CD4-positive, alpha-beta T cell treated with Interleukin-6 for 4 hours (primary cell): ENCODE data around the gene DOK5.

Experiments used
- DNase-seq: peaks from one replicate; pipeline ENCODE4 v3.0.0-alpha.2; 2020; ENCODE audit warnings: mixed read lengths

The DOK5 gene

DNA sequence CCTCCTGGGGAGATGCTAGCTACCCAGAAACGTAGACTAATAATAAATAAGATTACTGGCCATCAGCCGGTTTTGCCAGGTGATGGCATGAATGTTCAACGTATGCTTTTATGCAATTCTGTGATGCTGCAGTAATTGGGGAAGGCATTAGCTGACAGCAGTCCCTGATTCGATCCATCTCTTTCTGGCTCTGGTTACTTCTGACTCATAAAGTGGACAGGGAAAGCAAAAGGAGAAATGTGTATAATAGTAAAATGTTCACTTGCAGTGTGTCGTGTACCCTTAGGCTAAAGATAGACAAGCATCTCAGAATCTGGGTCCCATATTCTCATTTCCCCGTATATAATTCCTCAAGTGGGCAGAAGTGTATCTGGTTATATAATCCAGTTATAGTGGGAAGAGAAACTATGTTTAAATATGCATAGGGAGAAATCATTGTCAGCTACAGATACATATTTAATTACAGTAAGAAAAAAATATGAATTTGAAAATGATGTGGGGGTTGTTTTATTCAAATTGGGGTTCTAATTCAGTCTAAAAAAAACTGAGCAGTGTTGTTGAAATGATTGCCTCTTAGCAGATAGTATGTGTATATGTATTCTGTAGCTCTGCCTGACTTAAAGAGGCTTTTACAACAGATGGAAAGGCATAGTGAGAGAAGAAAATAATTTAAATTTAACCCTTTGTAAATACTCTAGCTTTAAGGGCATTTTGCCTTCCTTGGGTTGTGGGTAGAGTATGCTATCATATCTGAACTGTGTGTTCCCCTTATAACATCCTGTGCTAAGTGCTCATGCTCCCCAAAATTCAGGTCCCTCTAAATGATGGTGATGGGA lies 40.6 kb downstream of the DOK5 start:
- no peak for DNase-seq

DNA sequence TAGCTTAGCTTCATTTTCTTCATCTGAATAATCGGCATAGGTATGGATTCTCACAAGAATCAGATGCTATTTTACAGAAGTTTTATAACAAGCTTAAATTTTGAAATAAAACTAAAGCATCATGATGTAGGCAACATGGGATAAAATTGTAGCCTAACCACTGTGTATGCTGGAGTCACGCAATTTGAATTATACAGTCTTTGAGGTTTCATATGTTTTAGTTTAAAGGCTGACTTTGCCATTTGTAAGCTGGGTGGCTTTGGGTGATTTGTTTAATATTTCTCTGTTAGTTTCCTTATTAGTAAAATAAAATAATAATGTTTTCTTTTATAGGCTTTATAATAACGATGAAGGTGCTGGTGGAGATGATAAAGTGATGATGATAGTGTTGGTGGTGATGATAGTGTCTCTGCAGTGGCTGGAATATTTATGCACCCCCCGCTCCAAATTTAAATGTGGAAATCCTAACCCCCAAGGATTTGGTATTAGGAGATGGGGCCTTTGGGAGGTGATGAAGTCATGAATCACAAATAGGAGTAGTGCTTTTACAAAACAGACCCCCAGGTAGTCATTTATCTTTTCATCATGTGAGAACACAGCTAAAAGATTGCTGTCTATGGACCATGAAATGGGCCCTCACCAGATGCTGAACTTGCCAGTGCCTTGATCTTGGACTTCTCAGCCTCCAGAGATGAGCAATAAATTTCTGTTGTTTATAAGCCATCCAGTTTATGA lies 42.0 kb downstream of the DOK5 start:
- no peak for DNase-seq

DNA sequence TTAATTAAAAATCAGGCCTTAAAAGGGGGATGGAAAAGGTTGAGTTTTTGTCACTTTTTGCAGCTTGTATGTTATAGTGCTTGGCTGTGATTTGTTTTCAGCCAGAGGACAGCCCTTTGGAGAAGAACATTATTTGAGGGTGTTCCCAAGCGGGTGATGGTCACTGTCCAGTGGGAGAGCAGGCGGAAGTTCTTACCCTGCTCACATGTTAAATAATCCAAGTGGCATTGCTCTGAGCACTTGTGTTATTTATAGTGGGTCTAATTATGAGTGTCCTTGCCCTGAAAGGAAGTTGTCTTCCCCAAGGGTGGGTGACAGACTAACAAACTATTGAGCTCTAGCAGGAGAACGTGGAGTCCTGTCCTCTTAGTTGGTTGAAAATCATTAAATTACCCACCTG lies 49.5 kb downstream of the DOK5 start:
- no peak for DNase-seq

DNA sequence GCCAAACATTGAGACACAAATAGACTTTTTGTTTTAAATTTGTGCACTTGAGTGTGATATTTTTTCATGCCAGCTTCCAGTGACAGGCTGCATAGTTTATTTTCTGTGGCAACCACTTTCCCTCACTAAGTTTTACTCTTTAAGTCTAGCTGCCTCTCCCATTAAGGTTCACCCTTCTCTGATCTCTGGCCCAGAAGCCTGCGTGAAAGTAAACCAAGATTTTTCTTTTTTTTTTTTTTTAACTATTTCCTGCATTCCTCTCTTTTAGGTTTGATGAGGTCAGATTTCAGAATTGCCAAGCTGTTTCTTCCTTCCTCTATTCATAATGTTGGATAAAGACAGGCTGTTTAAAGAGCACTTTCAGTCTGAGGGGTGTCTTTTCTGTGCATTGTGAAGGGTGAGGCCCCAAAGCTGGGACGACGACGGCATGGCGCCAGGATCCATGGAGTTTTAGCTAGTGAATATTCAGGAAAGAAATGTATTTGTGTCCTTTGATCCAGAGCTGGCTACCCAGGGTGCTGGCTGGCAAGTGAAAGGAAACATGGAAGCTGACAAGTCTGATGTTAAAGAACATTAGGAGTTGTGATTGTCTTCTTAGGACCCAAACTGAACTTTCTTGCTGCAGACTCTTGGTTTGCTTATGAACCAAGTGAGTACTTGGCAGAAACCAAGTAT lies 50.7 kb downstream of the DOK5 start:
- DNase-seq: no peak

DNA sequence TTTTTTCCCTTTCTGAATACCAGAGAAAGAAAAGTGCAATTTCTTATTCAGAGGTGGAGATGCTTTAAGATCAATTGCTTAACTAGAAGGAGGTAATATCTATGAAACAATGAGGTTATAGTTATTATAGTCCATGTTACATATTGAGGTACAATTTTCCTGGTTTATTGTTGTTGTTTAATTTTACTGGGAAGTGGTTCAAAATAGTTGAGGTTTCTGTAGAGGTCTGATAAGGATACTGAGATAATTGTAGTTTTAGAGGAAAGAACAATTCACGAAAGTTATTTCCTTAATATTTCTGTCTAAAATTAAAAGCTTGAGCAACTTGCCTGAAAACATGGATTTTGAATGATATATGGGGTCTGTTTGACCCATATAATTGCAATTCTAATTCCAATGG lies 51.4 kb downstream of the DOK5 start:
- no peak for DNase-seq

DNA sequence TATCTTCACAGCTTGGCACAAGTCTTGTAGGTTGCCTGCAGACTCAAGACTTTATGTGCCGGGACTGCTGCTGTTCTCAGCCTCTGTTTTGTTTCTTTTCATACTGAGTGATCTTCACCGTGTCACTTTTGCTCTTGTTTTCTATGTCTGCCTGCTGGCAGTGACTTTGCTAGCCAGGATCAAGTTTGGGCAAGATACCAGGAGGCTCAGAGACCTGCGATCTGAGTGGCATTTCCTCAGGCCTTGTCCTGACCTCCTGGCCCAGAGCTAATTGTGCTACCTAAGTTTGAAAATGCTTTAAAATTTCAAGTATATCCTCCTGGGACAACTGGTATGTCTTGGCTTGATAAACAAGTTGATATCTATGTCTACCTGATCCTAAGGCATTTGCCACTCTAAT lies 57.2 kb downstream of the DOK5 start:
- no peak for DNase-seq

DNA sequence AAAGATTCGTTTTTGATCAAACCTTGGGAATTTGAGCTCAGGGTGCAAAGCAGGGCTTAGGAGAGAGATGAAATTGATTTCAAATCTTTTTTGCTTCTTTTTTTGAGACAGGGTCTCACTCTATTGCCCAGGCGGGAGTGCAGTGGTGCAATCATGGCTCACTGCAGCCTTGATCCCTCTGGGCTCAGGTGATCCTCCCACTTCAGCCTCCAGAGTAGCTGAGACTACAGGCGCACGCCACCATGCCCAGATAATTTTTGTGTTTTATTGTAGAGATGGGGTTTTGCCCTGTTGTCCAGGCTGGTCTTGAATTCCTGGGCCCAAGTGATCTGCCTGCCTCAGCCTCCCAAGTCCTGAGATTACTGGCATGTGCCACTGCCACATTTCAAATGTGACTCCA lies 58.7 kb downstream of the DOK5 start:
- no peak for DNase-seq

DNA sequence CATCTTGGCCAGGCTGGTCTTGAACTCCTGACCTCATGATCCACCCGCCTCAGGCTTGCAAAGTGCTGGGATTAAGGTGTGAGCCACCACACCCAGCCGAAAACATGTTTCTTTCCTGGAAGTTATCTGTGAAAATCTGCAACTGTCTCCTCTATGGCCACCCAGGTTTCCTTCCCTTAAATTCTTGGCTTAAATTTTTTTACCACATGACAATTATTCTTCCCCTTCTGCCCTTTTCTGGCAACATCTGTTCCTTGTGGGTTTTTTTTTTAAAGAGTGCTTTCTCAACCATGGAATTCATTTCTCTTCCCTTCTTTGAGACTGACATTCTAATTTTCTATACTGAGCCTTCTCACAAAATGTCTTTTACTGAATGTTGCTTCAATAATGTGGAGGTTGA lies 59.6 kb downstream of the DOK5 start:
- no peak for DNase-seq

DNA sequence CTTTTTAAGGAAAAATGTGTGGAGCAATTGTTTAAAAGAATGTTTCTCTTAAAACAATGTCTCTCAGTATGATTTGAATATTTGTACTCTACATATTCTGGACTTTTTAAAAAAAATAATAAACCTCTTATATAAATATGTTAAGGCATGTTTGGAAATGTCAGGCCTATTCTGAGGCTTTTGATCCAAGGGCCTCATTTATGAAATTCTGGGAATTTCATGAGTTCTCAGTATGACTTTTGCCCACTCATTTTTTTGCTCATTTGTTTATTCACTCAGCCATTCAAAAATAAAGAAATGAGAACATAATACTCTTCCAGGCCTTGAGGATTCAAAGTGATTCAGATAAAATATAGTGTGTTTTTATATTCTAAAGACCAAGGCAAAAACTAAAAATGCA lies 60.4 kb downstream of the DOK5 start:
- no peak for DNase-seq

DNA sequence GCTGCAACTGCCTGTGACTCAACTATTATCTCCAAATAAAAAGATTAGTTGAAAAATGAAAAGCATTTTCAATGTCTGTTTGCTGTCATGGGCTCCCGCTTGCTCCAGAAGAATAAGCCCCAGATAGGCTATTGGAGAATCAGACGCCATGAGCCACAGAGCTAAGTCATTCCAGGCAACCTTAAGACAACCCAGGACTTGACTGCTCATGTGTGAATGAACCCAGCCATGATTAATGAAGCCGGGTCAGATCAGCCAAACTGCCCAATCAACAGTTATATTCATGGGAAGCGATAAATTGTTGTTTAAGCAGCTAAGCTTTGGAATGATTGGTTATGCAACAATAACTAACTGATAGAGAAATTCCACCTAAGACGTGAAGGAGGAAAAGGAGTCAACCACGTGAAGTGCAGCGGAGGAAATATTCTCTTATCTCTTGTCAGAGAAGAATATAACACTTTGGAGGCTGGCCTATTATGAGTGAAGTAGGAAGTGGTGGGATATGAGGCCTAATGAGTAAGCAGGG lies 64.2 kb downstream of the DOK5 start:
- no peak for DNase-seq

DNA sequence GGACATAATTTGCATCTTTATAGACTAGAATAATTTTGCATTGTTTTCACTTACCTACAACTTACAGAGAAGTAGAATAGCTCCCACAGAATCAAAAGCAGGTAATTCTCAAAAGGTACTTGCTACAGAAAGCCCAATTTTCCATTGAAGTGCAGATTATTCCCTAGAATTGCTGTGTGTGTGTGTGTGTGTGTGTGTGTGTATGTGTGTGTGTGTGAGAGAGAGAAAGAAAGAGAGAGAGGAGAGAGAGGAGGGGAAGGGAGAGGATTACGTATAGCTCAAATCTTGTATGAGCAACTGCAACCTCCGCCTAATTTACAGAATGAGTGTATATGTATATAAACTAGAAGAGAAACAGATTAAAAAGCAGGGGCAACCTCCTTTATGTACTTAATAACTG lies 68.0 kb downstream of the DOK5 start:
- no peak for DNase-seq

DNA sequence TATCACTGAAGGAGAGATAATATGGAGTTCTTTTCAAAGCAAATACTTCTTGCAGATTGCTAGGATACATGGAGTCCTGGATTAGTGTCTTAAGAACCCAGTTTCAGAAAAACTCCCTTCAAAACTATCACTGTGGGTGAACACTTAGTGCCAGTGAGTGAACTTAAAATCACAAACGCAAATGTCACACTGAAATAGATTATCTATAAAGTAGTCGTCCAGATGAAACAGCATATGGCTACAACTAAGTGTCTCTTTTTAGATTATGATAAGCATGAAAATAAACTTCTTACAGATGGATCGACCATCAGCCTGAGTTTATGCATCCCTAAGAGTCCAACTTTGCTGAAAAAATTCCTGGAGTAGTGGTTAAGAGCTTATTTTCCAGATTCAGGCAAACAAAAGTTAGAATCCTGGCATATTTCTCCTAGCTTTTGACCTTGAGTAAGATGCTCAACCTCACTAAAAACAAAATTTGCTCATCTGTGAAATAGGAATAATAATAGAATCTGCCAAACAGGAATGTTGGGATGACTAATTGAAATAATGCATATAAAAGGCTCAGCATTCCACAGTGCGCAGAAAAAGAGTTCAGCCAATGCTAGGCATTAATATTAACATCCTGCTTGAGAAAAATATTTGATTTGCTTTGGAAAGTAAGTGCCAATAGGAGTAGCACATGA lies 70.4 kb downstream of the DOK5 start:
- no peak for DNase-seq

DNA sequence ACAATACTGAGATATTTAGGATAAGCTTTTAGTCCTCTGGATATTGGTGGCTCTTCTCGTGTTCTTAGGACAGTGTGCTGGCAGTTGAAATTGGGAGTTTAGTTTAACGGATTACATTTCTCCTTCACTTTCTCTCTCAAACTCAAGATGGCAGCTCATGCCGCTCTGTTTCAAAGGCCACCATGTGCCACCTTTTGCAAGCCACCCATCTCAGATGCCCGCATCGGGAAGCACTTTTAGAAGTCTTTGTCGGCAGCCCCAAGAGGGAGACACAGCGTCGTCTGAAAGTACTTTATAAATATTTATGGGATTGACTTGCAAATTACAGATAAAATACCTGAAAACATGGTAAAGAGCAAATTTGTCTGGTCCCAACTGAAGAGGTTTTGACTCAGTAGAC lies 73.5 kb downstream of the DOK5 start:
- DNase-seq: no peak

DNA sequence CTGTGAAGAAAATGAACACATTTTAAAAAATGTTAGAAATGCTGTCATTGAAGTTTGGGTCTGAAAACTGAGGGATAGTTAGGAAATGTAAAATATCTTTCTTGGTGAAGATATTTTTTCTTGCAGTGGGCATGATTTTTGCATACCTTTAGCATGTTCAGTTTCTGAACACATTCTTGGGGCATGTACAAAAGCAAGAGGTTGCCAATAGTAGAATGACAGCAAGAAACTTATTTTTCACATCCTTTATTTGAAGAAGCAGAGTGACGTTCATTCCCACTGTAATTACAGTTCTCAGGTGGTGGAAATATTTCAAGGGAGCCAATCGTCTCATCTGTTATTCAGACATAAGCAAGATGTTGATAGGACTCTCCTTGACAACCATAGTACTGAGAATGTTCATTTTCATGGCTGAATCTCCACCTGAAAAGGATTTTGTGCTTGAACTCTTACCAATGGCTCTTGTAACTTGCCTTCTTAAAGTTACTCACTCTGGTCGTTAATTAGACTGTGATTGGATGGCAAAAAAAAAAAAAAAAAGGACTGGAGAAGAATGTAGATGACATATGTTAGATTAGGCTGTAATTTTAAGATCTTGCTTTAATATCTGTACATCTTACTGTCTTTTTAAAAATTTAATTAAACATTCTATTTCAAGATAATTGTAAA lies 74.4 kb downstream of the DOK5 start:
- no peak for DNase-seq

DNA sequence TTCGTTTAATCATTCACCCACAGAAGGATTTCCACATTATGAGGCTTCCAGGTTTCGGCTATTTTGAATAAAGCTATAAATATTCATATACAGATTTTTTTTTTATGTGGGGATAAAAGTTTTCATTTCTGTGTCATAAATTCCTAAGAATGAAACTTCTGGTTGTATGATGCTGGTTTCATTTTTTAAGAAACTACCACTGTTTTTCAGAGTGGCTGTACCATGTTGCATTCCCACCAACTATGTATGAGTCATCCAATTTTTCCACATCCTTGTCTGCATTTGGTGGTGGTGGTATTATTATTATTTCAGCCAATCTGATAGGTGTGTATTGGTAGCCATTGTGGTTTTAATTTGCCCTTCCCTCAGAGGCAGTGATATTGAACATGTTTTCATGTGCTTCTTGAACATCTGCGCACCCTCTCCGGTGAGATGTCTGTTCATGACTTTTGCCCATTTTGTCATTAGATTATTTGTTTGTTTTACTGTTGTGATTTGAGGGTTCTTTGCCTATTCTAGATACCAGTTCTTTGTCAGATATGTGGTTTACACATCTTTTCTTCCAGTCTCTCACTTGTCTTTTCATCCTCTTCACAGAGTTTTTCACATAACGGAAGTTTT lies 75.5 kb downstream of the DOK5 start:
- no peak for DNase-seq

DNA sequence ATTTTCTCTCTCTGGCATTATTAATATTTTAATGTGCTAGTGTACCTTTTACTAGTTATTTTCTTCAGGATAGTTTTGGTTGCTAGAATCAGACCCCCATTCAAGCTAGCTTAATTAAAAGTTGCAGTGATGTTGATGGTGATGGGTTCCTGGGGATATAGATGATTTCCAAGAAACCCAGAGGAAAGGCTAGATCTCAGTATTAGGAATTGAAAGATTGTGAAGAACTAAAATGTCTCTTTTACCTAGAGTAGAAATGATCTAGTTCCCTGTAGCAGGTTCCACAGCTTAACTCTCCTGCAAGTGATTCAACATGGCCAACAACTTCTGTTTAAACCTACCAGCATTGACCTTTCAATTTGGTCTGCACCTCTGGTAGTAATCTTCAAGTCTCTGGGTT lies 78.6 kb downstream of the DOK5 start:
- DNase-seq: no peak

DNA sequence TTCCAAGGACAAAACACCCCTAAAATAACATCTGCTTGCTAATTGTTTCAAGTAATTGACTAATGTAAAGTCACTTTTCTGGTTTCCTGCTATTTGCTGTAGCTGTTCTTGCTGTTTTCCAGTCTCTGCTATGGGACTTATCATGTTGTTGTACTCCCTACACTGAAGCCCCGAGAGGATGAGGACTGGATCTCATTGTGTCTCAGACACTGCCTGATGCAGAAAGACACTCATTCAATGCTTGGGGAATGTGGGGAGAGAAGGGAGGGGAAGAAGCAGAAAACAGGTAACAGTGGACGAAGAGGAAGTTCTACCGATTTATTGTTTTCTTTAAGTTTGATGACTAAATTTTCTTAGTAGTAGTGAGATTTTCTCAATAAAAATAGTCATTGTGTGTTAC lies 79.8 kb downstream of the DOK5 start:
- DNase-seq: no peak

DNA sequence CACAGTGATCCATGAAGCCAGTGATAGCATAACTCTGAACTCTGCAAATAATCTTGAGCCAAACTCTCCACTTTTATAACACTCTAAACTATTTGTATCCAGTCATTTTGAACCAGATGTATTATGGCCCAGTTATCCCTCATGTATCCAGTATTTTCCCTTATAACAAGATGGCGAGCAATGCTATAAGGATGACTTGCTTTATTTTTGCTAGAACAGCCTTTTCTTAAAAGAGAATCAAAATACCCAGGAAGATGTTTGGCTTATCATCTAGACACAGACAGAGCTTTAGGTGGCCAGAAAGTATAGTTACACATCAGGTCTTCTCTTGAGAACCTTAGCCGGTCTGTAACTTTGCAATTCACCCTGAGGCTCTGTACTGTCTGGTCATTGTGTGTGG lies 81.0 kb downstream of the DOK5 start:
- no peak for DNase-seq

DNA sequence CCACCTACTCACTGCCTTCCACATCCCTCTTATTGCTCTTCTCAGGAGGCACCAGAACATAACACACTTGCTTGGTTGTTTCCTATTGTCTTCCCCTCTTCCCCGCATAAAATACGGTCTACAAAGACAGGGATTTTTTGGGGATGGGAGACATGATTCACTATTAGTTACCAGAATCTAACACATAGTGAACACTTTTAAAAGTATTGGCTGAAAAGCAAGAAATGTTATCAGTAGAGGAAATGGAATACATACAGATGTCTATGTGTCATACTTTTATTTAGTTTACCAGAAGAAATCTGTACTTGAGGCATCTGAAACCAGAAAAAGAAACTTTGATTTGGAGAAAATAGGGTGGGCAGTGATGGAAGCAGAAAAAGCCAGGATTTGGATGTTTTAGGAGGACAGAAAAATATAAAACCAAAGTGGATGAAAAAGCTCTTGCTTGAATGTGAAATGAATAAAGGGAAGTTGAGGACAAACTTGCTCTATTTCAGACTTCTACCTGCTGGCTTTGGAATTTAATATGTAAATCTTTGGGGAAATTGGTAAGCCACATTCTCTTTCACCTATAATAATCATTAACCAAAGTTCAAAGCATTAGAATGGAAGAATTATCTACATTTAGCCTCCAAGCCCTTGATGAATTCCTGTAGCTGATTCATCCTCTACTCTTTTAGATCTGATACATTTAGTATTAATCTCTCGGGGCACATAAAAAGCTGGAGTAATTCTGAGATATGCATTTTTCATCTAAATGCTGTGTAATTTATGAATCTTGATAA lies 82.6 kb downstream of the DOK5 start:
- no peak for DNase-seq

DNA sequence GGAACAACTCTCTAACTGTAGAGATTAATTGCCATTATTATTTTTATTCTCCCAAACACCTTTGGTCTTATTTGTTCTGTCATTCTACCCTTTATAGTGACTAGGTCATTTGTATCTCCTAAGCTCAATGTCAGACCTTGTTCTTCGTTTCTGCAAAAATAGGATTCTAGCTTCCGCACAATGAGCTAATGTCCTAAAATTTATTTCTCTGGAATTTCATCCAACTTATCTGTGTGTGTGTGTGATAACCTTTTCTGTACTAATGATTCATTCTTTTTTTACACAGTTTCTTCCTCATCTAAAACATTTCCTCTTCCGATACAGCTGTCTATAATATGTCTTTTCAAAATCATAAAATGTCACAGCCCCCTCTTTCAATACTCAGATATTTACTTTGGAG lies 84.5 kb downstream of the DOK5 start:
- DNase-seq: no peak

DNA sequence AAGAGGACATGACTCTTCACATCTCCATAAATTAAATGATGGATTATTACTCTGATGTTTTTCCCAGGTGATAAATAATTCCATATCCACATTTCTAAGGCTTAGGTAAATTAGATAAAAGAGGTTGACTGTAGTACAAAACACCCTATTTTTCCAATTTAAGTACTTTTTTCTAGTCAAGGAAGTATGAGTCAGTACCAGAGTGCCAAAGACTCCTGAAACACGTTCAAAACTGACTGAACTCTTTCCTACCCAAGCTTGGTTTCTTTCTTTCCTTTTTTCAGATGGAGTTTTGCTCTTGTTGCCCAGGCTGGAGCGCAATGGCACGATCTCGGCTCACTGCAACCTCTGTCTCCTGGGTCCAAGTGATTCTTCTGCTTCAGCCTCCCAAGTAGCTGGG lies 85.0 kb downstream of the DOK5 start:
- DNase-seq: no peak
